NCI-H510A treated with DMSO at 0.1 percent for 48 hours (cell line): ENCODE data around the gene GARIN6.
"Not testable (repeated sequence)": the region's sequence is repeated elsewhere in the genome, so short reads cannot be mapped to it uniquely, and the experiment has no call there.

Experiments used
- DNase-seq: peaks from one replicate; lab custom pipeline; 2025; lab: John Stamatoyannopoulos, UW

The GARIN6 gene

GRCh38 chr12:99647453-99647852, at the start of gene GARIN6:
Gene GARIN6 (plus strand): TSS chr12:99647753. CDS start chr12:99648175, 422 bp downstream.
- DNase-seq, result no peak

GRCh38 chr12:99598785-99599184, 48.8 kb upstream of the GARIN6 start:
- no peak for DNase-seq

GRCh38 chr12:99600388-99600787, 47.2 kb upstream of the GARIN6 start:
- DNase-seq, result peak; percentile 6

DNA sequence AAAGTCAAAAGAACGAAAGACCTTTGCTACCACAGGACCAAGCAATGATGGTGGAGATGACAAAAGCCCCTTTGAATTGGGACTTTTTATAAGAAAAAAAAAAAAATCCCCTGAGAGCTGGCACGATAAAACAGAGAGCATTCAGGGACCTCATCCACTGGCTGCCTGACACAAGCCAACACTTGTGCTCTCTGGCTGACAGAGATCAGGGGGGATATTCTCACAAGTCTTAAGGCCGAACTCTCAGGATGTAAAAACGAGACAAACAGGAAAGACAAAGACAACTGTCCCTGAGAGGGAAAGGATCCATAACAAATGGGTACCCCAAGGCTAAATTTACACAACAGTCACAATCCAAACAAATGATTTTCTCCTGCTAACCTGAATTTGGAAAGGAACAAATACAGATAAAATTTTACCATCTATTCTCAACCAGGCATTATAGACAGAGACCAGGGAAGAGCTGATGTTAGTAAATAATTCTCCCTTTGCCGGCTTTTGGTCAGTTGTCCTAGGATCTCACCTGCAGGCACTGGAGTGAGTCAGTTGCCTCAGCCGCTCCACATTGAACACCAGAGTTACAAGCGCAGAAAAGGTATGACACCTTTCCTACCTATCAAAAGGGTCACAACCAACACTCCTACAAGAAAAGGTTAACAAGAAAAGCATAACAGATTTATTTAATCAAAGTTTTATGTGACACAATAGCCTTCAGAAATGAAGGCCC, 37.9 kb upstream of the GARIN6 start:
- DNase-seq, result no peak

- no peak for DNase-seq
Measured at GRCh38 chr12:99611117-99611516, 36.4 kb upstream of the GARIN6 start.

GRCh38 chr12:99611599-99611998, 36.0 kb upstream of the GARIN6 start:
- DNase-seq, result no peak

DNA sequence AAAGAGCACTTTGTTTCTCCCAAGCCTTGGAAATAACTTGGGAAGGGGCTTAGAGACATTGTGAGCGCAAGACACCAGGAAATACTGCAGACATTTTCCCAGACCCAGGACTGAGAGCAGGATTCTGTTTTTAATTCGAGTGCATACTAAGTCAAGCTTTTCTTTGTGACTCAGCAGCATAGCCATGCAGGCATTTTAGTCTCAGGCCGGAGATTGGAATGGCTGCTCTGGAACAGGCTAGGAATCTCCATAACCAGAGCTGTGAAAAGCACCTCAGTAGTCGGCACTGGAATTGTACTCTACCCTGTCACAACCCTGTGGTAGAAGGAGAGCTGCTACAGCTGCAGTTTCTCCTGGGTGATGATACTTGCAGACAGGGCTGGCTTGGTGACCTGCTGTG, 28.9 kb upstream of the GARIN6 start:
- no peak for DNase-seq

DNA sequence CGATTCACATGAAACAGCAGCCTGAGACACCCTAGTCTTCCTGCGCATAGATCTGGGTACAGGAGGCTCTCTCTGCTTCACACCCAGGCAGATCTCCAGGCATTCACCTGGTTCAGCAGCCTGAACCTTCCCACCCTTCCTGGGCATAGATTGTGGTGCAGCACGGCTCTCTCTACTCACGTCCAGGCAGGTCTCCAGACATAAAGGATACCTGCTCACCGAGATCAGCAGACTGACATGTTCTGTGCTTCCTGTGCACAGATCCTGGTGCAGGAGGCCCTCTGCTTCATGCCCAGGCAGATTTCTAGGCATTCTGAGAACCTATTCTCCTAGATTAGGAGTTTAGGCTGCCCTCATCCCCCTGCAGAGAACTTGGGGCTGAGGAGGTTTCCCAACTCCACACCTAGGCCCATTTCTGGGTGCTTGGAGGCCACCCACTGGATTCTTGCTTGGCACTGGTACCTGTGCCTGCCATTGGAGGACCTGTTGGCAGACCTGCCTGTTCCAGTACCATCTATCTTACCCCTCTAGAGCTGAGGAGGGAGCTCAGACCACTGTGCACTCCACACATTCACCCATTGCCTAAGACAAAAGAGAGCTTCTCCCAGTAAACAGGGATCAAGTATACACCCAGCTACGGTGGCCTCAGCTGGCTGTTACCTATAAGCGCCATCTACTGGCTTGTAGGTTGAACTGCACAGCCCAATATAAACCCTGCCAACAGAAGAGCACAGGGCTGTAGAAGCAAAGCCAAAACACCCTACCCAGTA, 28.0 kb upstream of the GARIN6 start:
- no peak for DNase-seq

DNA sequence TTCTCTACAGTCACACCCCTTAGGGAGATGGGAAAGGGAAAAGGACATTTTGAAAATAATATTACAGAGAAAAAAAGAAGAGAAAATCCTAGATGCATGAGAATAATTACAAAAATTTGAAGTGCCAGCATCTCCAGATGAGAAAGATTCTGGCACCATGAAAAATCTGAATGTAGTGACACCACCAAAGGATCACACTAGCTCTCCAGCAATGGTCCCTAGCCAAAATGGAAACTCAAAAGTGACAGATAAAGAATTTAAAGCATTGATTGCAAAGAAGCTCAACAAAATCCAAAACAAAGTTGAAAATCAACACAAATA, 27.4 kb upstream of the GARIN6 start:
- DNase-seq, result no peak

GRCh38 chr12:99624591-99624990, 23.0 kb upstream of the GARIN6 start:
- DNase-seq, result not testable (repeated sequence)

- DNase-seq, result no peak
Measured at GRCh38 chr12:99627459-99627858, 20.1 kb upstream of the GARIN6 start.

GRCh38 chr12:99644629-99645028, 2.9 kb upstream of the GARIN6 start:
- DNase-seq, result no peak

DNA sequence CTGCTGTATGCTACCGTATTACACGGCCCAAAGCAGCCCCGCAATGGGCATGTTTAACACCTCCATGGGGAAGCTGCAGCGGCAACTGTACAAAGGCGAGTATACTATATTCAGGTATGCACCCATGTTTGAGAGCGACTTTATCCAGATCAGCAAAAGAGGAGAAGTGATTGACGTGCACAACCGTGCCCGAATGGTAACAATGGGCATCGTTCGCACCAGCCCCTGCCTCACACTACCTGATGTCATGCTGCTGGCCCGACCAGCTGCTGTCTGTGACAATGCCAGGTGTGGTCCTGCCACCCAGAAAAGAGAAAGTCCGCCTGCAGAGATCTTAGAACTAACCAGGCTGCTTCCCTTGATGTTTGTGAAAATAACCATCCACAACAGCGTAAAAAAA, 630 bp downstream of the GARIN6 start:
- no peak for DNase-seq

GRCh38 chr12:99649551-99649950, 2.0 kb downstream of the GARIN6 start:
- no peak for DNase-seq

DNA sequence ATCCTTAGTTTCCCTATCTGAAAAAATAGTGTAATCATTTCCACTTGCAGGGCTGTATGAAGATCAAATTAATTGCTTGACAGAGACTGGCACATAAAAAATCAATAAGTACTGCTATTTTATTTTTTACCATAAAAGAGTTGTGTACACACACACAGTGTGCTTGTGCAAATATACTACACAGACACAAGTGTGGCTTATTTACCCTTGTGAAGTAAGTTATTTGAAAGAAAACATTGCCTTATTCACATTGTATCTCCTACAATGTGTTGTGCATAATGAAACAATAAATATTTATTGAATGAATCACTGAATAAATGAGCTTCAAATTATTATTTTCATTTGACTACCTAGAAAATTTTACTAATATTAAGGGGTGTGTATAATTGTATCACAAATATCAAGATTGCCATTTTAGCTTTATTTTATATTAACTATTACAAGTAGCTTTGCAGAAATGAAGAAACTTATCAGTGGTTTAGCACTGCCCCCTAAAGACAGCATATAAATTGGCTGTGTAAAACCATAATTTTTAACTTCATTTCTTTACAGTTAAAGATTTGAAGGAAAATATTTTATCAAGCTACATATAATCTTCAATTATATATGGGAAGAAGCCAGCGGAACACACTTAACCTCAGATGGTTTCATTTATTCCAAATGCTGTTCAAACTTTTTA, 11.3 kb downstream of the GARIN6 start:
- peak; percentile 26 for DNase-seq

DNA sequence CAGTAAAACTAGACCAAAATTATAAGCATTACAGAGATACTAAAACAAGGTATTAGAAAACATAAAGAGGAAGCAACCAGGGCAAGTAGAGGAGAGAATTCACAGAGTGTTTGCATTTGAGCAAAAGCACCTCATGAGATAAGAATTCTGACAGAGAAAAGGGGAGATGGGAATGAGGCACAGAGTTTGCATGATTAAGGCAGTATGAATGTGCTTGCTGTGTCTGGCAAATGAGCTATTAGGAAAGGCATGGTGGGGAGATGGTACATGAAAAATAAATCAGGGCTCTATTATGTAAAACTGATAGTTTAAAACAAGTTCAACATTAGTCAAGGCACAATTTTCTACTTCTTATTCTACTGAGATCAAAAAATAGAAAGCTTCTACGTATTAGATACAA, 23.1 kb downstream of the GARIN6 start:
- DNase-seq, result no peak

DNA sequence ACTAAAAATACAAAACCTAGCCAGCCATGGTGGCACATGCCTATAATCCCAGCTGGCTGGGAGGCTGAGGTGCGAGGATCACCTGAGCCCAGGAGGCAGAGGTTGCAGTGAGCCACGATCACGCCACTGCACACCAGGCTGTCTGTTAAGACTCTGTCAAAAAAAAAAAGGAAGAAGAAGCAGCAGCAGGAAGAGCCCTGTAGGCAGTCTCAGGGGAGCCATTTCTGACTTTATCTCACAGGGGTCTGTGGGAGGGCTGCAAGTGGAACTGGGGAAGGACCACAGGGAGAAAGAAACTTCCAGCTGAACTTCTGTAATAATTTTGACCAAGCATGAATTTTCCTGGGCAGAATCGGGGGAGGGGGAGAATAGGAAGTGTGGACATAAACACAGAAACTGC, 32.7 kb downstream of the GARIN6 start:
- DNase-seq, result no peak

DNA sequence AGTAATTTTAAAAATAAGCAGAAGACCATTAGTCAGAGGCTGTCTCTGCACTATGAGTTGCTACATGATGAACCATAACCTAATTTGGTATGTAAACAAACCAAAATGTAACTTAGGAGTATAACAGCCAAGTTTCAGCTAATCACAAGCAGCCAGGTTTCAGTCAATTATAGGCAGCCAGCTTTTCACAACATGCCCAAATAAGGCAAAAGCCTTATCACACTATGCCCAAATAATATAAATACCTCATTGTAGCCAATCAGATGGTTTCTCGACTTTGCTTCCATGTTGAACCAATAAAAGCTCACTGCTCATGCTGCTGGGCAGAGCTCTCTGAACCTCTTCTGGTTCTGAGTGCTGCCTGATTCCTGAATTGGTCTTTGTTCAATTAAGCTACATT, 38.6 kb downstream of the GARIN6 start:
- DNase-seq, result no peak

DNA sequence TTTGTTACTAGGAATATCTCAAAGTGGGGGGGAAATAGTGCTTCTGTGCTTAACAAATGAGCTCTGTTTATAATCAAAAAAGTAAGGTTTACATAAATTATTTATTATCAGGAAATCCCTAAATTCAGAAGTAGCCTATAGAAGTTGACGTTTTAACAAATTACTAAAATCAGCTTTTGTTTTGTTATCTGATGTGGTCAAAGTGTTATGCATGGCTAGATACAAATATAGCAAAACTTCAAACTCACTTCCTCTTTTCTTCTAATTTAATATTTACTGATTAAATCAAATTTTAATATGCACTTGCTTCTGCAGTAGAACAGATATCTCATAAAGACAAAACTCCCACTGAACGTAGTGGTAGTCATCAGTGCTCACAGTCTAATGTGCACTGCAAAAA, 47.5 kb downstream of the GARIN6 start:
- DNase-seq, result no peak
